HepG2 (cell line): Measurements from ENCODE around the gene C1QTNF3. TPM values are rescaled to one million over a fixed set of nuclear protein-coding genes. Genes with fewer than 3 reads are reported as not detected.

Experiments used
- BCL3 ChIP-seq: sonication (generic); formaldehyde crosslinking; IDR thresholded peaks from 2 replicates; pipeline ENCODE4 v1.5.1; 2020; ENCODE audit warnings: mild to moderate bottlenecking, missing genetic modification reagents, moderate library complexity
- CREB3 ChIP-seq: sonication (generic); formaldehyde crosslinking; IDR thresholded peaks from 2 replicates; pipeline ENCODE4 v1.5.0; 2020; ENCODE audit warnings: missing genetic modification reagents
- E2F5 ChIP-seq: sonication (generic); formaldehyde crosslinking; conservative IDR thresholded peaks from 2 replicates; pipeline ENCODE4 v1.4.0; 2020; ENCODE audit warnings: missing genetic modification reagents
- FOXO1 ChIP-seq: sonication (generic); formaldehyde crosslinking; IDR thresholded peaks from 2 replicates; pipeline ENCODE4 v1.4.0; 2020; ENCODE audit warnings: missing genetic modification reagents
- IKZF5 ChIP-seq: IDR thresholded peaks from 2 replicates; pipeline ENCODE4 v1.6.1; 2018; ENCODE audit warnings: missing genetic modification reagents, mild to moderate bottlenecking, missing compliant biosample characterization
- MTERF4 ChIP-seq: sonication (generic); formaldehyde crosslinking; IDR thresholded peaks from 2 replicates; pipeline ENCODE4 v1.8.0; 2023; ENCODE audit warnings: mild to moderate bottlenecking, missing genetic modification reagents
- MZF1 ChIP-seq: sonication (generic); formaldehyde crosslinking; IDR thresholded peaks from 2 replicates; pipeline ENCODE4 v1.8.1; 2023; ENCODE audit warnings: mild to moderate bottlenecking, missing genetic modification reagents, borderline replicate concordance
- PHF8 ChIP-seq: sonication (generic); formaldehyde crosslinking; IDR thresholded peaks from 2 replicates; pipeline ENCODE4 v1.5.0; 2020; ENCODE audit warnings: missing genetic modification reagents
- ZFAT ChIP-seq: sonication (generic); formaldehyde crosslinking; conservative IDR thresholded peaks from 2 replicates; pipeline ENCODE4 v1.8.1; 2023; ENCODE audit warnings: missing genetic modification reagents, inconsistent platforms
- ZNF251 ChIP-seq: sonication (generic); formaldehyde crosslinking; IDR thresholded peaks from 2 replicates; pipeline ENCODE4 v1.9.0; 2021; ENCODE audit warnings: mild to moderate bottlenecking, missing genetic modification reagents
- ZNF367 ChIP-seq: sonication (generic); formaldehyde crosslinking; IDR thresholded peaks from 2 replicates; pipeline ENCODE4 v1.4.0; 2020; ENCODE audit warnings: missing genetic modification reagents, borderline replicate concordance
- ZNF562 ChIP-seq: sonication (generic); formaldehyde crosslinking; IDR thresholded peaks from 2 replicates; pipeline ENCODE4 v1.8.0; 2022; ENCODE audit warnings: missing genetic modification reagents, borderline replicate concordance
- ZNF574 ChIP-seq: sonication (generic); formaldehyde crosslinking; IDR thresholded peaks from 2 replicates; pipeline ENCODE4 v1.4.0; 2020; ENCODE audit warnings: missing genetic modification reagents
- ZNF580 ChIP-seq: IDR thresholded peaks from 2 replicates; pipeline ENCODE4 v1.6.1; 2016; ENCODE audit warnings: low read depth, borderline replicate concordance
- ZSCAN12 ChIP-seq: sonication (generic); formaldehyde crosslinking; IDR thresholded peaks from 2 replicates; pipeline ENCODE4 v1.9.0; 2021; ENCODE audit warnings: mild to moderate bottlenecking, missing genetic modification reagents
- ZSCAN25 ChIP-seq: sonication (generic); formaldehyde crosslinking; IDR thresholded peaks from 2 replicates; pipeline ENCODE4 v1.8.0; 2022; ENCODE audit warnings: mild to moderate bottlenecking, missing genetic modification reagents
- ZSCAN5A ChIP-seq: sonication (generic); formaldehyde crosslinking; IDR thresholded peaks from 2 replicates; pipeline ENCODE4 v1.8.0; 2022; ENCODE audit warnings: mild to moderate bottlenecking, missing genetic modification reagents, borderline replicate concordance
- polyA plus RNA-seq, 8 experiments: library from polyadenylated mRNA; depleted of rRNA in 3 of 8; stranded (reverse) in 7 of 8; unstranded in 1 of 8; fragments of >200 nt; fragmentation: Illumina TruSeq in 4 of 8; extraction: Trizol in 4 of 8; gene quantifications; 2 replicates each; pipeline versions ENCODE4 v1.2.1 to v1.2.3, GENCODE V29; 2011 to 2016; ENCODE audit warnings: low read depth in 4 of 8, missing spikeins in 1 of 8, mixed read lengths in 1 of 8; ENCODE audit not compliant: insufficient read depth in 1 of 8
- total RNA-seq, 5 experiments: library from RNA; depleted of rRNA; stranded (reverse); fragments of >200 nt; fragmentation: Illumina TruSeq; extraction: Trizol; gene quantifications; 2 replicates each; pipeline ENCODE4 v1.2.3, GENCODE V29; 2016; ENCODE audit warnings: low read depth in 1 of 5

C1QTNF3 gene
- total and polyA plus RNA-seq, 2 of the 13 experiments (the other 11 are each of a cell fraction or from before 2014, with no cell fraction given): 3.3 to 10.8 TPM

GRCh38 chr5:34007621-34008600, 35.1 kb downstream of the C1QTNF3 start, which contains the start of gene AMACR (continued):
- TF ChIP-seq ZNF574 (CRISPR knock-in tag) (peak; percentile 80), ZSCAN5A (CRISPR knock-in tag) (no peak; the same call in 1 of the 2 replicates), CREB3 (peak; percentile 26; the same call in 1 of the 2 replicates), ZNF251 (CRISPR knock-in tag) (no peak), MTERF4 (CRISPR knock-in tag) (peak; percentile 89), MZF1 (CRISPR knock-in tag) (no peak), E2F5 (CRISPR knock-in tag) (no peak), ZFAT (peak; percentile 80; the same call in 1 of the 2 replicates), ZNF562 (CRISPR knock-in tag) (no peak), FOXO1 (no peak; the same call in 1 of the 2 replicates), PHF8 (CRISPR knock-in tag) (peak; percentile 94), ZSCAN12 (no peak; the same call in 1 of the 2 replicates), IKZF5 (CRISPR knock-in tag) (peak; percentile 82), ZNF367 (CRISPR knock-in tag) (no peak), BCL3 (CRISPR knock-in tag) (peak; percentile 90), ZSCAN25 (CRISPR knock-in tag) (peak; percentile 72), ZNF580 (CRISPR knock-in tag) (peak; percentile 88; the same call in 1 of the 2 replicates)
